Activated CD8-positive, alpha-beta memory T cell treated with anti-CD3 and anti-CD28 coated beads, Interleukin-2, amount 10 ng/mL, durations not matched to agents 7 days and 5 days (primary cell): ENCODE results near the gene DPYD. TPM values are rescaled to one million over a fixed set of nuclear protein-coding genes. Genes with fewer than 3 reads are reported as not detected.

Experiments used
- ATAC-seq: fragments of 150-1000 bp; cut with Tn5 transposase; one replicate; pipeline ENCODE4 v1.10.0; 2021; ENCODE audit warnings: moderate library complexity
- CTCF ChIA-PET: fragments of 350-600 bp; sonication (Branson Sonifier 250); formaldehyde crosslinking; loops from one replicate; lab custom pipeline; 2021; ENCODE audit warnings: antibody characterized with exemption; lab: Charles Lee
- DNase-seq: peaks from one replicate; pipeline ENCODE4 v3.0.0-alpha.2; 2020
- H3K27ac Mint-ChIP-seq: one replicate; pipeline ENCODE4 v1.8.0; 2021; ENCODE audit warnings: mild to moderate bottlenecking, mixed read lengths
- H3K27me3 Mint-ChIP-seq: one replicate; pipeline ENCODE4 v1.8.0; 2021; ENCODE audit warnings: mixed read lengths
- H3K36me3 Mint-ChIP-seq: one replicate; pipeline ENCODE4 v1.8.0; 2021; ENCODE audit warnings: mild to moderate bottlenecking, mixed read lengths
- H3K4me1 Mint-ChIP-seq: one replicate; pipeline ENCODE4 v1.8.0; 2021; ENCODE audit warnings: mixed read lengths
- H3K4me3 Mint-ChIP-seq: one replicate; pipeline ENCODE4 v1.8.0; 2021; ENCODE audit warnings: mild to moderate bottlenecking, moderate library complexity, mixed read lengths
- H3K9me3 Mint-ChIP-seq: one replicate; pipeline ENCODE4 v1.8.0; 2022; ENCODE audit warnings: low read depth, mixed read lengths
- total RNA-seq, 2 experiments: library from RNA; stranded (reverse); gene quantifications; one replicate each; pipeline ENCODE4 v1.2.3, GENCODE V29; 2021

Gene DPYD
- total RNA-seq, 2 experiments from 2014 or later = 31.4 to 42.3 TPM

GRCh38 chr1:97677702-97678101 is 243.1 kb downstream of the DPYD start:
- CTCF ChIA-PET = no interaction called here
- peaks cover 7% of the 10 kb centered on the region for H3K4me1 Mint-ChIP-seq
- no peak overlapping the region for H3K4me3 Mint-ChIP-seq
- H3K27me3 Mint-ChIP-seq = no peaks in the 10 kb centered on the region
- H3K27ac Mint-ChIP-seq = no peak overlapping the region
- DNase-seq (no peak), ATAC-seq (no peak)
- H3K9me3 Mint-ChIP-seq = no peaks in the 10 kb centered on the region
- H3K36me3 Mint-ChIP-seq = peaks cover 7% of the 10 kb centered on the region

DNA sequence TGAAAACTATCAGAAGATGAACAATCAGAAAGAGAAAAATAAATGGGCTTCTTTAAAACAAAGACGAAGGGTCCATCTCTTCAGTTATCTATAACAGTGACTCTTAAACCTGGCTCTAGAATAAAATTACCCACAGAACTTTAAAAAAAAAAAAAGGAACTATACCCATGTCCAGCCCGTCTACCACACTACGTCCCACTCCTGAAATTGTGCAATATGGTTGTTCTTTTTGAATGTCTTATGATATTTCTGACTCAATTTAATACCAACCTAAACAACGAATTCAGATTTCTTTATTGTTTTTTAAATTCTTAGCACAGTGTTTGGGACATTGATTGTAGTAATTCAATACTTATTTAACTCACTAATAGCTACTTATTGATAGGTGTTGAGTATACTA is 246.3 kb downstream of the DPYD start:
- ATAC-seq (no peak), DNase-seq (no peak)
- Mint-ChIP-seq H3K36me3 (peaks cover 7% of the 10 kb centered on the region), H3K27ac (no peak overlapping the region), H3K4me1 (no peaks in the 10 kb centered on the region), H3K9me3 (no peaks in the 10 kb centered on the region), H3K27me3 (no peaks in the 10 kb centered on the region), H3K4me3 (no peak overlapping the region)
- CTCF ChIA-PET = no interaction called here

DNA sequence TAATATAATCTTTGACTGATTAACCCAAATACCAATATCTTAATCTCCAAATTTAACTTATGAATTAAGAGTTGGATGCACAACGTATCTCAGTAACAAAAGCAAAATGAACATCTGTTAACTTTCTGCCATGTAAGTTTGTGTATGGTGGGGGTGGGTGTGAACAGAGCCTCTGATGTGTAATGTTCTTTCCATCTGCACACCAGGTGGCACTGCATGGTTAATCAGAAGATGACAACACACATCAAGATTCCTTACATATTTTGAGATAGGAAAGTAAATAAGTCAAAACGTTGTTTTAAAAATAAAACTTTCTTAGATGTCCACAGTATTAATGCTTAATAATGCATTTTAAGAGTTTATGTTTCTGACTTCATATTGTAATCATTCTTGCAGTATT is 251.9 kb downstream of the DPYD start:
- no peak overlapping the region for H3K27ac Mint-ChIP-seq
- H3K4me1 Mint-ChIP-seq = no peaks in the 10 kb centered on the region
- H3K9me3 Mint-ChIP-seq = no peaks in the 10 kb centered on the region
- ATAC-seq (no peak), DNase-seq (no peak)
- H3K27me3 Mint-ChIP-seq = no peaks in the 10 kb centered on the region
- CTCF ChIA-PET = no interaction called here
- no peaks in the 10 kb centered on the region for H3K36me3 Mint-ChIP-seq
- H3K4me3 Mint-ChIP-seq = no peak overlapping the region

DNA sequence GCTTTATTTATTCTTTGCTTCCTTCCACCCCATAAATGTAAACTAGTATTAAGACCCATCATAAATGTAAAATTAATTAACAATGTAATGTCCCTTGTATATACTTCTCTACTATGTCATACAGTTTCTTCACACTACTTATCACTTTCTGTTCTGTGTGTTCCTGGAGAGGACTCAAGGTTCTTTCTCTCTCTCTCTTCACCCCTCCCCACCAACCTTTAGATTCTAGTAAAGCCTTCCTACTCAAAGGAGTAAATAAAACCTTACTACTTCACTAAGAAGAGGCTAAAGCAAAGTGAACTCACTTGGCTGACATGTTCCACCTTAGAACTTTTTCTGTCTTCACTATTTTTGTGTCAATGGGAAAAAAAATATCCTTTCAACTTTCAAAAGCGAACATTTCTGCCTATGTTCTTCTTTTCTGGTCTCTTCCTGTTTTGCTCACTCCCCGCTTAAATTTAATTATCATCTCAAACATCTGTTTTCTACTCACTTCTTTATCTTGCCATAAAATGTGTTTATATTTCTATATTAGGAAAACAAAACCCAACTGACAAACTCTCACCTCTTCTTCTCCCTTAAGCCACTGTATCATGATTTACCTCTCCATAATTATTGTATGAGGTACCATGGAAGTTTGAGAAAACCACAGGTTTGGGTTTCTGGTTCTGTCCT is 260.3 kb downstream of the DPYD start:
- H3K27ac Mint-ChIP-seq = no peak overlapping the region
- no peaks in the 10 kb centered on the region for H3K27me3 Mint-ChIP-seq
- no peaks in the 10 kb centered on the region for H3K4me1 Mint-ChIP-seq
- H3K9me3 Mint-ChIP-seq = no peaks in the 10 kb centered on the region
- ATAC-seq (no peak), DNase-seq (no peak)
- no peak overlapping the region for H3K4me3 Mint-ChIP-seq
- no peaks in the 10 kb centered on the region for H3K36me3 Mint-ChIP-seq
- CTCF ChIA-PET = no interaction called here

GRCh38 chr1:97654876-97655585 is 265.8 kb downstream of the DPYD start:
- DNase-seq = no peak
- no peaks in the 10 kb centered on the region for H3K36me3 Mint-ChIP-seq
- no peak overlapping the region for H3K4me3 Mint-ChIP-seq
- no peak overlapping the region for H3K27ac Mint-ChIP-seq
- H3K27me3 Mint-ChIP-seq = no peaks in the 10 kb centered on the region
- H3K9me3 Mint-ChIP-seq = no peaks in the 10 kb centered on the region
- H3K4me1 Mint-ChIP-seq = no peaks in the 10 kb centered on the region
- ATAC-seq = no peak
- CTCF ChIA-PET = no interaction called here

- Mint-ChIP-seq H3K36me3 (peaks cover 4% of the 10 kb centered on the region), H3K27ac (no peak overlapping the region), H3K27me3 (no peaks in the 10 kb centered on the region), H3K4me1 (no peaks in the 10 kb centered on the region), H3K4me3 (no peak overlapping the region), H3K9me3 (peaks cover 3% of the 10 kb centered on the region)
- ATAC-seq = no peak
- CTCF ChIA-PET = no interaction called here
- no peak for DNase-seq
Measured at GRCh38 chr1:97651250-97651649, 269.6 kb downstream of the DPYD start.

DNA sequence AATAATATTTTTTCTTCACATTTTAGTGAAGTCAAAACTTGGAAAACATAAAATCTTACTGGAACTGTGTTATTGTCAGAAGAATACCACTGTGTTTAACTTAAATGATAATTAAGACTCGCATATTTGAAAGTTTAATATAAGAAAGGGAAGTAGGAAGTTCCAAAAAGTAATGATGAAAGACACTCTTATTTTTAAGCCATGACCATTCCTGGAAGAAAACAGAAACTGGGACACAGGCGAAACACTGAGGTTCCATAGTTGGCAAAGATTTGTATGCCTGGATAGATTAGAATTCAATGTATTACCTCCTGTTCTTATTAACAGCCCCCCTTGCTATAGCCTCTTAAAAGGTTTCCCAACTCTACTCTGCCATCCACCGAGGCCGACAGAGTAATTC is 271.2 kb downstream of the DPYD start:
- peaks cover 5% of the 10 kb centered on the region for H3K9me3 Mint-ChIP-seq
- H3K4me3 Mint-ChIP-seq = no peak overlapping the region
- peaks cover 6% of the 10 kb centered on the region for H3K36me3 Mint-ChIP-seq
- H3K27me3 Mint-ChIP-seq = no peaks in the 10 kb centered on the region
- no peak overlapping the region for H3K27ac Mint-ChIP-seq
- H3K4me1 Mint-ChIP-seq = no peaks in the 10 kb centered on the region
- CTCF ChIA-PET = no interaction called here
- DNase-seq (no peak), ATAC-seq (no peak)

- no peaks in the 10 kb centered on the region for H3K4me1 Mint-ChIP-seq
- CTCF ChIA-PET = no interaction called here
- no peak overlapping the region for H3K4me3 Mint-ChIP-seq
- ATAC-seq = no peak
- peaks cover 5% of the 10 kb centered on the region for H3K9me3 Mint-ChIP-seq
- no peaks in the 10 kb centered on the region for H3K27me3 Mint-ChIP-seq
- DNase-seq = no peak
- H3K27ac Mint-ChIP-seq = no peak overlapping the region
- peaks cover 7% of the 10 kb centered on the region for H3K36me3 Mint-ChIP-seq
Measured at GRCh38 chr1:97647776-97648175, 273.1 kb downstream of the DPYD start.

DNA sequence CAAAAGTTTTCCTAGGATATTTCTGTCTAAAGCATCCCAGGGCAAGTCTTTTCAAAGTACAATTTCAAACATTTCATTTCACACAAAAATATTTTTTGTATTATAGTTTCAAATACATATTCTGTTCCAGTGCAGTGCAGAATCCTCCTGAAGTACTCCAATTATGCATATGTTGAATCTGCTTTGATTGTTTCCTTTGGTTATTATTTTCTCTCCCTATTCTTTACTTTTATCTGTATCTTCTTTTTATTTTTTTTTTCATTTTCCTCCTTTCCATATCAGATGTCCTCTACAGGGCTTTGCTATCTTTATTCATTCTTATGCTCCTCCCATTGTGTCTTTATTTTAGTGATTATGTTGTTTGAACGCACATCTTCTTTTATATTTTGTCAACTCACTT is 274.8 kb downstream of the DPYD start:
- H3K4me1 Mint-ChIP-seq = no peaks in the 10 kb centered on the region
- H3K27me3 Mint-ChIP-seq = no peaks in the 10 kb centered on the region
- no peak overlapping the region for H3K4me3 Mint-ChIP-seq
- H3K36me3 Mint-ChIP-seq = peaks cover 9% of the 10 kb centered on the region
- no peak overlapping the region for H3K27ac Mint-ChIP-seq
- H3K9me3 Mint-ChIP-seq = peaks cover 8% of the 10 kb centered on the region
- CTCF ChIA-PET = no interaction called here
- DNase-seq (no peak), ATAC-seq (no peak)

GRCh38 chr1:97640677-97641076 is 280.2 kb downstream of the DPYD start:
- H3K9me3 Mint-ChIP-seq = peaks cover 3% of the 10 kb centered on the region
- no peaks in the 10 kb centered on the region for H3K27me3 Mint-ChIP-seq
- ATAC-seq (no peak), DNase-seq (no peak)
- peaks cover 5% of the 10 kb centered on the region for H3K36me3 Mint-ChIP-seq
- CTCF ChIA-PET = no interaction called here
- H3K27ac Mint-ChIP-seq = no peak overlapping the region
- H3K4me3 Mint-ChIP-seq = no peak overlapping the region
- no peaks in the 10 kb centered on the region for H3K4me1 Mint-ChIP-seq

DNA sequence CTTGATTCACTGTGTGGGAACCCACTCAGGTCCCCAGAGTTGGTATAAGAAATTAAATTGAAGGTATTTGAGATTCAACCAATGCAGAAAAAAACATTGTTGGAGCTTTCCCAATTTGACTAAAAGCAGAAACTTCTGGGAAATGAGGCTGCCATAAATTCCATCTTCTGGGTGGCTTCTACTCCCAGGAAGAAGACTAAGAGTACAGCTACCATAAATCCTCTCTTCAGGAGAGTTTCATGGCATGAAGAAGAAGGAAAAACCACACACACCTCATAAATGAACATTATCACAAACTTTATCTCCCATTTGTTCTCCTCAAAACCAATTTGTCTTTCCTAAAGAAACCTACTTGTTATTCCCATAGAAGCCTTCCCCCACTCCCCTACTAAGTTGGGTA is 283.9 kb downstream of the DPYD start:
- ATAC-seq (no peak), DNase-seq (no peak)
- Mint-ChIP-seq H3K36me3 (peaks cover 2% of the 10 kb centered on the region), H3K27ac (no peak overlapping the region), H3K27me3 (no peaks in the 10 kb centered on the region), H3K9me3 (peaks cover 3% of the 10 kb centered on the region), H3K4me1 (no peaks in the 10 kb centered on the region), H3K4me3 (no peak overlapping the region)
- CTCF ChIA-PET = no interaction called here

DNA sequence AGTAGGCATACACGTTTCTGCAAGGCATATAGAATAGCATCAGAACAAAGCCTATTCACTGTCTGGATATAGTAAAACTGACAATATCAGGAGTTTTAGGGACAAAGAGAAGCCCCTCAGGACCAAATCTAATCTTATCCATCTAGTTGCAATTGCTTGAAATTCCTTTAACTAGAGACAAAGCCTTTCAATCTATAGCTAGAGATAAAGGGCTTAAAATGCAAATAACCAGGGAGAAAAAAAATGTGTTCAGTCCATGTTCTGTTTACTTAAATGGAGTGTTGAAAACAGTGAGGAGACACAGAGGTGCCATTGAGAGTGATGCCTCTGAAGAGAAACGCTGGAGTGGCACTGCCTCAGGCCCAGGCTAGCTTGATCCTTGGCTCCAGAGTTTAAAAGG is 286.1 kb downstream of the DPYD start:
- ATAC-seq = no peak
- H3K36me3 Mint-ChIP-seq = peaks cover 2% of the 10 kb centered on the region
- no peak overlapping the region for H3K4me3 Mint-ChIP-seq

DNA sequence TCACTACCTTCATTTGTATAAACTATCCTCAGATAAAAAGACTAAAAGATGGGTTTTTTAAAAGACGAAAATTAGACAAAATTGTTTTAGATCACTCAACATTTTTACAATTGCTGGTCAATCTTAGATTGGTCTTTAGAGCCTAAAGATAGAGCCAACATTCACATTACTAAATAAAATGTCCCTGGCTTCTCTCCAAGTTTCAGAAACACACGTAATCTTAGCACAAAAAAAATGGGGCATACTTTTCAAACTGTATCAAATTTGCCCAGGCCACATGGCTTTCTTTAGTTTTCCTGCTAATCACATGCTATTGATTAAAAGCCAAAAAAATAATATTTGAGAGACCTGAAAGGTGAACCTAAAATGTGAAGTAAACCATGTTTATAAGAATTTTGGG is 288.1 kb downstream of the DPYD start:
- CTCF ChIA-PET = no interaction called here
- DNase-seq = no peak
- Mint-ChIP-seq H3K27ac (no peak overlapping the region), H3K4me3 (no peak overlapping the region), H3K9me3 (no peaks in the 10 kb centered on the region), H3K4me1 (no peaks in the 10 kb centered on the region), H3K27me3 (no peaks in the 10 kb centered on the region), H3K36me3 (no peaks in the 10 kb centered on the region)
- ATAC-seq = no peak

More for the DNA sequence above, 286.1 kb downstream of the DPYD start:
- CTCF ChIA-PET = no interaction called here
- DNase-seq = no peak
- Mint-ChIP-seq H3K27ac (no peak overlapping the region), H3K4me1 (no peaks in the 10 kb centered on the region), H3K9me3 (no peaks in the 10 kb centered on the region), H3K27me3 (no peaks in the 10 kb centered on the region)

- H3K9me3 Mint-ChIP-seq = no peaks in the 10 kb centered on the region
- H3K27me3 Mint-ChIP-seq = no peaks in the 10 kb centered on the region
- DNase-seq = no peak
- no peaks in the 10 kb centered on the region for H3K4me1 Mint-ChIP-seq
- no peak for ATAC-seq
- H3K4me3 Mint-ChIP-seq = no peak overlapping the region
- H3K27ac Mint-ChIP-seq = no peak overlapping the region
- H3K36me3 Mint-ChIP-seq = no peaks in the 10 kb centered on the region
- CTCF ChIA-PET = no interaction called here
Measured at GRCh38 chr1:97632075-97632474, 288.8 kb downstream of the DPYD start.
